Measurements from ENCODE around the gene ZNF385B. TPM values are rescaled to one million over a fixed set of nuclear protein-coding genes. Genes with fewer than 3 reads are reported as not detected.

ZNF385B gene
- total RNA-seq, 1 experiment from 2014 or later: 2.2 TPM

DNA sequence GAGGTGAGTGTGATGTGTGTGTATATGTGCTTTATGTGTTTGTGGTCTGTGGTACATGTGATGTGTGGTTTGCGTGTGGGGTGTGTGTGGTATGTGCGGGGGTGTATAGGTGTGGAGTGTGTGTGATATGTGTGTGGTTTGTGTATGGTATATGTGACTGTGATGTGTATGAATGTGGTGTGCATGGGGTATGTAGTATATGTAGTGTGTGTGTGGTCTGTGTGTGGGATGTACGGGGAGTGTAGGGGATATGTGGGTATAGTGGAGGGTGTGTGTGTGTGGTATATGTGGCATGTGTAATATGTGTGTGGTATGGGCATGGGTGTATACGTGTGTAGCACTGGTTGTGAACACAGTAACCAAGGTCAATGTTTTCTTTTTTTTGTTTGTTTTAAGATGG lies 87.4 kb downstream of the ZNF385B start:
- ChIA-PET POLR2A (no interaction called here), CTCF (no interaction called here)
- Mint-ChIP-seq H3K9me3 (no peaks in the 10 kb centered on the region), H3K4me3 (no peak overlapping the region), H3K36me3 (no peaks in the 10 kb centered on the region), H3K4me1 (no peaks in the 10 kb centered on the region), H3K27ac (no peak overlapping the region), H3K27me3 (ENCODE audit: low read depth) (no peaks in the 10 kb centered on the region)
- TF ChIP-seq NR2C2 (CRISPR knock-in tag; IDR thresholded peaks at IDR 0.05) (no peak), ZNF423 (CRISPR knock-in tag; IDR thresholded peaks at IDR 0.05) (no peak), GRHL2 (CRISPR knock-in tag; IDR thresholded peaks at IDR 0.05; ENCODE audit: insufficient replicate concordance, severe bottlenecking) (no peak), ESRRA (CRISPR knock-in tag; IDR thresholded peaks at IDR 0.05; ENCODE audit: borderline replicate concordance) (no peak)
- TF ChIP-seq, protein P1, sequence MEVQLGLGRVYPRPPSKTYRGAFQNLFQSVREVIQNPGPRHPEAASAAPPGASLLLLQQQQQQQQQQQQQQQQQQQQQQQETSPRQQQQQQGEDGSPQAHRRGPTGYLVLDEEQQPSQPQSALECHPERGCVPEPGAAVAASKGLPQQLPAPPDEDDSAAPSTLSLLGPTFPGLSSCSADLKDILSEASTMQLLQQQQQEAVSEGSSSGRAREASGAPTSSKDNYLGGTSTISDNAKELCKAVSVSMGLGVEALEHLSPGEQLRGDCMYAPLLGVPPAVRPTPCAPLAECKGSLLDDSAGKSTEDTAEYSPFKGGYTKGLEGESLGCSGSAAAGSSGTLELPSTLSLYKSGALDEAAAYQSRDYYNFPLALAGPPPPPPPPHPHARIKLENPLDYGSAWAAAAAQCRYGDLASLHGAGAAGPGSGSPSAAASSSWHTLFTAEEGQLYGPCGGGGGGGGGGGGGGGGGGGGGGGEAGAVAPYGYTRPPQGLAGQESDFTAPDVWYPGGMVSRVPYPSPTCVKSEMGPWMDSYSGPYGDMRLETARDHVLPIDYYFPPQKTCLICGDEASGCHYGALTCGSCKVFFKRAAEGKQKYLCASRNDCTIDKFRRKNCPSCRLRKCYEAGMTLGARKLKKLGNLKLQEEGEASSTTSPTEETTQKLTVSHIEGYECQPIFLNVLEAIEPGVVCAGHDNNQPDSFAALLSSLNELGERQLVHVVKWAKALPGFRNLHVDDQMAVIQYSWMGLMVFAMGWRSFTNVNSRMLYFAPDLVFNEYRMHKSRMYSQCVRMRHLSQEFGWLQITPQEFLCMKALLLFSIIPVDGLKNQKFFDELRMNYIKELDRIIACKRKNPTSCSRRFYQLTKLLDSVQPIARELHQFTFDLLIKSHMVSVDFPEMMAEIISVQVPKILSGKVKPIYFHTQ (CRISPR knock-in tag; IDR thresholded peaks at IDR 0.05): no peak
- TF ChIP-seq, protein P2, sequence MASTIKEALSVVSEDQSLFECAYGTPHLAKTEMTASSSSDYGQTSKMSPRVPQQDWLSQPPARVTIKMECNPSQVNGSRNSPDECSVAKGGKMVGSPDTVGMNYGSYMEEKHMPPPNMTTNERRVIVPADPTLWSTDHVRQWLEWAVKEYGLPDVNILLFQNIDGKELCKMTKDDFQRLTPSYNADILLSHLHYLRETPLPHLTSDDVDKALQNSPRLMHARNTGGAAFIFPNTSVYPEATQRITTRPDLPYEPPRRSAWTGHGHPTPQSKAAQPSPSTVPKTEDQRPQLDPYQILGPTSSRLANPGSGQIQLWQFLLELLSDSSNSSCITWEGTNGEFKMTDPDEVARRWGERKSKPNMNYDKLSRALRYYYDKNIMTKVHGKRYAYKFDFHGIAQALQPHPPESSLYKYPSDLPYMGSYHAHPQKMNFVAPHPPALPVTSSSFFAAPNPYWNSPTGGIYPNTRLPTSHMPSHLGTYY (CRISPR knock-in tag; IDR thresholded peaks at IDR 0.05): no peak
- TF ChIP-seq, protein P3, sequence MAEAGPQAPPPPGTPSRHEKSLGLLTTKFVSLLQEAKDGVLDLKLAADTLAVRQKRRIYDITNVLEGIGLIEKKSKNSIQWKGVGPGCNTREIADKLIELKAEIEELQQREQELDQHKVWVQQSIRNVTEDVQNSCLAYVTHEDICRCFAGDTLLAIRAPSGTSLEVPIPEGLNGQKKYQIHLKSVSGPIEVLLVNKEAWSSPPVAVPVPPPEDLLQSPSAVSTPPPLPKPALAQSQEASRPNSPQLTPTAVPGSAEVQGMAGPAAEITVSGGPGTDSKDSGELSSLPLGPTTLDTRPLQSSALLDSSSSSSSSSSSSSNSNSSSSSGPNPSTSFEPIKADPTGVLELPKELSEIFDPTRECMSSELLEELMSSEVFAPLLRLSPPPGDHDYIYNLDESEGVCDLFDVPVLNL (CRISPR knock-in tag; IDR thresholded peaks at IDR 0.05; ENCODE audit: borderline replicate concordance, low read depth): no peak
- ATAC-seq: no peak
- no peak for DNase-seq (ENCODE audit: low spot score)

DNA sequence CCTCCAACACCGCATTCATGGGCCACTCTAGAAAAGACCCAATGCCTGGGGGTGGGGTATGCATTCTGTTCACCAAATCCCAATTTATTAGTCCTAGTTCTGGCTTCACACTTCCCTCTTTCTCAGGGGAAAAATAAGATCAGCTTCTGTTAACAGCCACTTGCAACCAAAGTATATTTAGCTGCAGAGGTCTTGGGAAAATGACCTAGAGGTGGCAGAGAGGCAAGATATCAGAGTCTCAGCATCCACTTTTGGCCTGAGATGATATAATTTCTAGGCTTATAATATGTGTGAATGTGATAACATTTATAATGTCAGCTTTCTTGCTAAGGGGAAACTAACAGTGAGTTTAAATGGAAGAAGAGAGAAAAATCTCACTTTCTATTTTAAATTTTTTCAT lies 89.1 kb downstream of the ZNF385B start:
- POLR2A ChIA-PET: no interaction called here
- Mint-ChIP-seq H3K27ac (no peak overlapping the region), H3K4me3 (no peak overlapping the region), H3K27me3 (ENCODE audit: low read depth) (no peaks in the 10 kb centered on the region), H3K9me3 (no peaks in the 10 kb centered on the region), H3K4me1 (peaks cover 7% of the 10 kb centered on the region), H3K36me3 (no peaks in the 10 kb centered on the region)
- DNase-seq (ENCODE audit: low spot score) (no peak), ATAC-seq (no peak)
- no peak for TF ChIP-seq ZBTB21 (CRISPR knock-in tag; IDR thresholded peaks at IDR 0.05; ENCODE audit: borderline replicate concordance)
- TF ChIP-seq ZNF671 (CRISPR knock-in tag; IDR thresholded peaks at IDR 0.05): no peak
- TF ChIP-seq, protein P4, sequence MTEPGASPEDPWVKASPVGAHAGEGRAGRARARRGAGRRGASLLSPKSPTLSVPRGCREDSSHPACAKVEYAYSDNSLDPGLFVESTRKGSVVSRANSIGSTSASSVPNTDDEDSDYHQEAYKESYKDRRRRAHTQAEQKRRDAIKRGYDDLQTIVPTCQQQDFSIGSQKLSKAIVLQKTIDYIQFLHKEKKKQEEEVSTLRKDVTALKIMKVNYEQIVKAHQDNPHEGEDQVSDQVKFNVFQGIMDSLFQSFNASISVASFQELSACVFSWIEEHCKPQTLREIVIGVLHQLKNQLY (CRISPR knock-in tag; IDR thresholded peaks at IDR 0.05): no peak
- TF ChIP-seq, protein P5, sequence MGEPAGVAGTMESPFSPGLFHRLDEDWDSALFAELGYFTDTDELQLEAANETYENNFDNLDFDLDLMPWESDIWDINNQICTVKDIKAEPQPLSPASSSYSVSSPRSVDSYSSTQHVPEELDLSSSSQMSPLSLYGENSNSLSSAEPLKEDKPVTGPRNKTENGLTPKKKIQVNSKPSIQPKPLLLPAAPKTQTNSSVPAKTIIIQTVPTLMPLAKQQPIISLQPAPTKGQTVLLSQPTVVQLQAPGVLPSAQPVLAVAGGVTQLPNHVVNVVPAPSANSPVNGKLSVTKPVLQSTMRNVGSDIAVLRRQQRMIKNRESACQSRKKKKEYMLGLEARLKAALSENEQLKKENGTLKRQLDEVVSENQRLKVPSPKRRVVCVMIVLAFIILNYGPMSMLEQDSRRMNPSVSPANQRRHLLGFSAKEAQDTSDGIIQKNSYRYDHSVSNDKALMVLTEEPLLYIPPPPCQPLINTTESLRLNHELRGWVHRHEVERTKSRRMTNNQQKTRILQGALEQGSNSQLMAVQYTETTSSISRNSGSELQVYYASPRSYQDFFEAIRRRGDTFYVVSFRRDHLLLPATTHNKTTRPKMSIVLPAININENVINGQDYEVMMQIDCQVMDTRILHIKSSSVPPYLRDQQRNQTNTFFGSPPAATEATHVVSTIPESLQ (CRISPR knock-in tag; IDR thresholded peaks at IDR 0.05): no peak
- TF ChIP-seq MXD4 (CRISPR knock-in tag; IDR thresholded peaks at IDR 0.05; ENCODE audit: borderline replicate concordance): no peak
- CTCF ChIA-PET: no interaction called here

DNA sequence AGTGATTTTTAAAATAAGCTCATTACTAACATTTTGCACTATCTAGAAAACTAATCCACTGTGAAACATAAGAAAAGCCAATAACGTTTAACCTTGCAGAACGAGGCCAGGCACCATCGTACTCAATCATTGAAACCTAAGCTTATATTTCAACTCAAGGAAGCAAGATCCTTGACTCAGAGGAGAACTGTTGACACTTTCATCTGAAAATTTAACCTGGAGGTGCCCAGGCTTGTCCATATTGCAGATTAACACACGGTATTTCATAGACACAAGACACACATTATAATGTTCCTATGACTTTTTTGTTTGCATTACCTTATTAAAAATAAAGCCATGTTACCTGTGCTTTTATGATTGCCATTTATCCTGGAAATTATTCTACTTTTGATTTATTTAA lies 89.6 kb downstream of the ZNF385B start:
- no peak for TF ChIP-seq ZNF138 (CRISPR knock-in tag; conservative IDR thresholded peaks at IDR 0.05)
- TF ChIP-seq GTF2I (CRISPR knock-in tag; conservative IDR thresholded peaks at IDR 0.05): no peak
- TF ChIP-seq KAT7 (CRISPR knock-in tag; IDR thresholded peaks at IDR 0.05; ENCODE audit: borderline replicate concordance): no peak
- TF ChIP-seq, protein P6, sequence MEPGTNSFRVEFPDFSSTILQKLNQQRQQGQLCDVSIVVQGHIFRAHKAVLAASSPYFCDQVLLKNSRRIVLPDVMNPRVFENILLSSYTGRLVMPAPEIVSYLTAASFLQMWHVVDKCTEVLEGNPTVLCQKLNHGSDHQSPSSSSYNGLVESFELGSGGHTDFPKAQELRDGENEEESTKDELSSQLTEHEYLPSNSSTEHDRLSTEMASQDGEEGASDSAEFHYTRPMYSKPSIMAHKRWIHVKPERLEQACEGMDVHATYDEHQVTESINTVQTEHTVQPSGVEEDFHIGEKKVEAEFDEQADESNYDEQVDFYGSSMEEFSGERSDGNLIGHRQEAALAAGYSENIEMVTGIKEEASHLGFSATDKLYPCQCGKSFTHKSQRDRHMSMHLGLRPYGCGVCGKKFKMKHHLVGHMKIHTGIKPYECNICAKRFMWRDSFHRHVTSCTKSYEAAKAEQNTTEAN (CRISPR knock-in tag; IDR thresholded peaks at IDR 0.05): no peak
- TF ChIP-seq ATF1 (CRISPR knock-in tag; IDR thresholded peaks at IDR 0.05): no peak
- no peak for TF ChIP-seq ZNF317 (CRISPR knock-in tag; IDR thresholded peaks at IDR 0.05; ENCODE audit: borderline replicate concordance, low read depth)
- no peak for TF ChIP-seq ELF4 (CRISPR knock-in tag; IDR thresholded peaks at IDR 0.05; ENCODE audit: low read depth)
- no peak for TF ChIP-seq MXD4 (CRISPR knock-in tag; IDR thresholded peaks at IDR 0.05; ENCODE audit: borderline replicate concordance)
- TF ChIP-seq ETV6 (CRISPR knock-in tag; IDR thresholded peaks at IDR 0.05): no peak
- TF ChIP-seq, protein P7, sequence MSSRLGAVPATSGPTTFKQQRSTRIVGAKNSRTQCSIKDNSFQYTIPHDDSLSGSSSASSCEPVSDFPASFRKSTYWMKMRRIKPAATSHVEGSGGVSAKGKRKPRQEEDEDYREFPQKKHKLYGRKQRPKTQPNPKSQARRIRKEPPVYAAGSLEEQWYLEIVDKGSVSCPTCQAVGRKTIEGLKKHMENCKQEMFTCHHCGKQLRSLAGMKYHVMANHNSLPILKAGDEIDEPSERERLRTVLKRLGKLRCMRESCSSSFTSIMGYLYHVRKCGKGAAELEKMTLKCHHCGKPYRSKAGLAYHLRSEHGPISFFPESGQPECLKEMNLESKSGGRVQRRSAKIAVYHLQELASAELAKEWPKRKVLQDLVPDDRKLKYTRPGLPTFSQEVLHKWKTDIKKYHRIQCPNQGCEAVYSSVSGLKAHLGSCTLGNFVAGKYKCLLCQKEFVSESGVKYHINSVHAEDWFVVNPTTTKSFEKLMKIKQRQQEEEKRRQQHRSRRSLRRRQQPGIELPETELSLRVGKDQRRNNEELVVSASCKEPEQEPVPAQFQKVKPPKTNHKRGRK (CRISPR knock-in tag; IDR thresholded peaks at IDR 0.05; ENCODE audit: borderline replicate concordance): no peak
- TF ChIP-seq TEAD4 (CRISPR knock-in tag; IDR thresholded peaks at IDR 0.05): no peak
- H3K27me3 Mint-ChIP-seq (ENCODE audit: low read depth): no peaks in the 10 kb centered on the region
- H3K36me3 Mint-ChIP-seq: no peaks in the 10 kb centered on the region
- no peaks in the 10 kb centered on the region for H3K9me3 Mint-ChIP-seq
- H3K4me3 Mint-ChIP-seq: no peak overlapping the region
- POLR2A ChIA-PET: no interaction called here
- ATAC-seq: no peak
- CTCF ChIA-PET: no interaction called here
- DNase-seq (ENCODE audit: low spot score): no peak
- peaks cover 13% of the 10 kb centered on the region for H3K4me1 Mint-ChIP-seq
- no peak overlapping the region for H3K27ac Mint-ChIP-seq
